ENCODE measurements around the gene CCIN. TPM values are rescaled to one million over a fixed set of nuclear protein-coding genes. Genes with fewer than 3 reads are reported as not detected.

CCIN gene
- total and polyA plus RNA-seq, 9 of the 15 experiments (the other 6 are each of a cell fraction or from before 2014, with no cell fraction given), result not detected

GRCh38 chr9:36191290-36191645 lies 22.1 kb downstream of the CCIN start:
- Histone ChIP-seq H3K36me3 (ENCODE audit: control insufficient read depth, insufficient read depth, low read length) (peaks cover 26% of the 10 kb centered on the region; the same call in 2 of the 3 replicates), H3K4me3 (peak overlapping the region; percentile 97), H4K20me1 (replicated peaks; ENCODE audit: control insufficient read depth, insufficient read depth, low read length) (peaks cover 28% of the 10 kb centered on the region), H3K79me2 (ENCODE audit: control insufficient read depth, insufficient read depth, low read length) (peaks cover 48% of the 10 kb centered on the region), H2AFZ (ENCODE audit: low read depth, low read length) (peak overlapping the region; percentile 88), H3K9ac (ENCODE audit: insufficient read depth in 1 of 2, low read depth in 2 of 2, low read length in 2 of 2) (peak overlapping the region; percentile 96 to 100), H3K9me3 (replicated peaks; ENCODE audit: control insufficient read depth, insufficient read depth, low read depth, low read length) (no peaks in the 10 kb centered on the region), H3K9me1 (ENCODE audit: control insufficient read depth, insufficient read depth, low read length) (no peaks in the 10 kb centered on the region), H3K27ac (ENCODE audit: extremely low read depth, low read depth, low read length) (peak overlapping the region; percentile 93), H3K4me2 (ENCODE audit: insufficient read depth, low read length) (peak overlapping the region; percentile 87), H3K27me3 (ENCODE audit: control insufficient read depth in 2 of 2, insufficient read depth in 2 of 2, low read length in 2 of 2) (no peaks in the 10 kb centered on the region), H3K4me1 (replicated peaks in 1 of 2; ENCODE audit: control insufficient read depth in 2 of 2, insufficient read depth in 2 of 2, low read length in 2 of 2) (peaks cover 3 to 12% of the 10 kb centered on the region in 2 experiments; a peak in 4 of 5 replicates)
- in situ Hi-C loops (cut with MboI) (no loop called here), intact Hi-C loops (cut with micrococcal nuclease) (no loop called here)
- peak in 1 of 4 experiments; percentile 20 for DNase-seq (ENCODE audit: extremely low read depth in 1 of 4, low spot score in 3 of 4)
- ChIA-PET POLR2A (interaction anchor here (0.7 to 2.8 kb wide), 8 partner anchors 10 to 25 kb away, joined by 3 to 13 read pairs (median 4); no protein-coding TSS in a partner anchor), CTCF (ENCODE audit: low intra/inter-chr PET ratio) (interaction anchor here (0.7 kb wide), 1 partner anchor 146 kb away, joined by 3 read pairs; no protein-coding TSS in a partner anchor)
- no peak for FAIRE-seq
- 0% methylated on average over 14 of the region's 18 CpGs for WGBS (ENCODE audit: insufficient coverage, low coverage, missing lambda C conversion rate)
- TF ChIP-seq, protein P1, sequence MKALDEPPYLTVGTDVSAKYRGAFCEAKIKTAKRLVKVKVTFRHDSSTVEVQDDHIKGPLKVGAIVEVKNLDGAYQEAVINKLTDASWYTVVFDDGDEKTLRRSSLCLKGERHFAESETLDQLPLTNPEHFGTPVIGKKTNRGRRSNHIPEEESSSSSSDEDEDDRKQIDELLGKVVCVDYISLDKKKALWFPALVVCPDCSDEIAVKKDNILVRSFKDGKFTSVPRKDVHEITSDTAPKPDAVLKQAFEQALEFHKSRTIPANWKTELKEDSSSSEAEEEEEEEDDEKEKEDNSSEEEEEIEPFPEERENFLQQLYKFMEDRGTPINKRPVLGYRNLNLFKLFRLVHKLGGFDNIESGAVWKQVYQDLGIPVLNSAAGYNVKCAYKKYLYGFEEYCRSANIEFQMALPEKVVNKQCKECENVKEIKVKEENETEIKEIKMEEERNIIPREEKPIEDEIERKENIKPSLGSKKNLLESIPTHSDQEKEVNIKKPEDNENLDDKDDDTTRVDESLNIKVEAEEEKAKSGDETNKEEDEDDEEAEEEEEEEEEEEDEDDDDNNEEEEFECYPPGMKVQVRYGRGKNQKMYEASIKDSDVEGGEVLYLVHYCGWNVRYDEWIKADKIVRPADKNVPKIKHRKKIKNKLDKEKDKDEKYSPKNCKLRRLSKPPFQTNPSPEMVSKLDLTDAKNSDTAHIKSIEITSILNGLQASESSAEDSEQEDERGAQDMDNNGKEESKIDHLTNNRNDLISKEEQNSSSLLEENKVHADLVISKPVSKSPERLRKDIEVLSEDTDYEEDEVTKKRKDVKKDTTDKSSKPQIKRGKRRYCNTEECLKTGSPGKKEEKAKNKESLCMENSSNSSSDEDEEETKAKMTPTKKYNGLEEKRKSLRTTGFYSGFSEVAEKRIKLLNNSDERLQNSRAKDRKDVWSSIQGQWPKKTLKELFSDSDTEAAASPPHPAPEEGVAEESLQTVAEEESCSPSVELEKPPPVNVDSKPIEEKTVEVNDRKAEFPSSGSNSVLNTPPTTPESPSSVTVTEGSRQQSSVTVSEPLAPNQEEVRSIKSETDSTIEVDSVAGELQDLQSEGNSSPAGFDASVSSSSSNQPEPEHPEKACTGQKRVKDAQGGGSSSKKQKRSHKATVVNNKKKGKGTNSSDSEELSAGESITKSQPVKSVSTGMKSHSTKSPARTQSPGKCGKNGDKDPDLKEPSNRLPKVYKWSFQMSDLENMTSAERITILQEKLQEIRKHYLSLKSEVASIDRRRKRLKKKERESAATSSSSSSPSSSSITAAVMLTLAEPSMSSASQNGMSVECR (CRISPR knock-in tag; IDR thresholded peaks at IDR 0.05), result peak; percentile 68; the same call in 1 of the 2 replicates
- TF ChIP-seq ZBTB34 (CRISPR knock-in tag; IDR thresholded peaks at IDR 0.05), result no peak
- BruUV-seq (replicated peaks), result no TSS peak
- ATAC-seq, result peak; percentile 9

Data from K562 (cell line).